ENCODE results near the gene CADM1.

- TF ChIP-seq CTCF (IDR thresholded peaks at IDR 0.05; ENCODE audit: extremely low read depth in 1 of 2, insufficient read depth in 1 of 2, low read depth in 1 of 2, low read length in 2 of 2) (no peak), EZH2 (IDR thresholded peaks at IDR 0.05; ENCODE audit: borderline replicate concordance, low read depth, low read length, severe bottlenecking) (no peak), POLR2A (IDR thresholded peaks at IDR 0.05; ENCODE audit: low read depth, low read length) (no peak), GATA2 (IDR thresholded peaks at IDR 0.05; ENCODE audit: insufficient read depth, insufficient read length, low read depth, low read length) (no peak), POLR2AphosphoS5 (IDR thresholded peaks at IDR 0.05; ENCODE audit: insufficient read depth, low read depth, low read length) (no peak), MAX (IDR thresholded peaks at IDR 0.05; ENCODE audit: insufficient read depth, insufficient read length) (no peak), FOS (IDR thresholded peaks at IDR 0.05; ENCODE audit: borderline replicate concordance, insufficient read depth, low read length) (no peak), MYC (IDR thresholded peaks at IDR 0.05; ENCODE audit: low read depth, low read length) (no peak)
Observed at GRCh38 chr11:115527534-115528125, 23.4 kb upstream of the CADM1 start.
